Measurements from ENCODE around the gene TMEM229A. TPM values are rescaled to one million over a fixed set of nuclear protein-coding genes. Genes with fewer than 3 reads are reported as not detected.
A peak's percentile ranks its signal among the peaks of the same experiment; 100 is the strongest.
"Not testable (repeated sequence)": the region's sequence is repeated elsewhere in the genome, so short reads cannot be mapped to it uniquely, and the experiment has no call there.

TMEM229A gene
- total RNA-seq, 1 experiment from 2014 or later: not detected

DNA sequence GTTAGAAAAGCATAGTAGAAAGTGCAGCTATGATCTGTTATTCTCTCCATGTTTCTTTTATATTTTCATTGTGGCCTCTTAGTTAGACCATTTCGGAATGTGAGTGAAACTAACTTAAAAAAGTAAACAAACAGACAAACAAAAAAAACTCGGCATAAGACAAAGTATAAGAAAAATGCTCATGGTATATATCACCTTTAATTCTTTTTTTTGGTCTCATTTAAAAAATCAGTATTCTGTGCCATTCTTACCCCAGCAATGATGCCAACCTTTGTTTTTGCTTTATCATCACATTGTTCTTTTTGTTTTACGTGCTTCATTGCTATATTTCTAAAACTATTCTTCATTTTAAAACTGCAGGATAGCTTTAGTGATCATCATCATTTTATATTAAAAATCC lies 2.8 kb upstream of the TMEM229A start:
- DNase-seq: no peak
- no peaks in the 10 kb centered on the region for H3K36me3 ChIP-seq
- no peaks in the 10 kb centered on the region for H3K9me3 ChIP-seq
- H3K4me3 ChIP-seq: no peak overlapping the region
- H3K27me3 ChIP-seq: peaks cover 4% of the 10 kb centered on the region

DNA sequence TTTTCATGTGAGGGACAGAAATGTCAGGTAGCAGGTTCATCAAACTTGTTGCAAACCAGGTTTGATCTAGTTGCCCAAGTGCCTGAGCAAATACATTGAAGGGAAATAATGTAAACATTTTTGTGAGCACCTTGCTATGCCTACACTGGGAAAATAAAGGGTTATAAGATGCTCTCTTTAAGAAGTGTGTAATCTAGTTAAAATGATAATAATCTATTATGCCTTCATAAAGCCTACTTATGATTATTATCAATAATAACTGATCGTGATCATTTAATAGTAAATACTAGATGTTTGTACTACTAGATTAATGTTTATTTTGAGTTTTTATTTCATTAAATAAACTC lies 1.9 kb upstream of the TMEM229A start:
- H3K4me3 ChIP-seq: no peak overlapping the region
- H3K9me3 ChIP-seq: no peaks in the 10 kb centered on the region
- DNase-seq: no peak
- no peaks in the 10 kb centered on the region for H3K36me3 ChIP-seq
- peaks cover 4% of the 10 kb centered on the region for H3K27me3 ChIP-seq

DNA sequence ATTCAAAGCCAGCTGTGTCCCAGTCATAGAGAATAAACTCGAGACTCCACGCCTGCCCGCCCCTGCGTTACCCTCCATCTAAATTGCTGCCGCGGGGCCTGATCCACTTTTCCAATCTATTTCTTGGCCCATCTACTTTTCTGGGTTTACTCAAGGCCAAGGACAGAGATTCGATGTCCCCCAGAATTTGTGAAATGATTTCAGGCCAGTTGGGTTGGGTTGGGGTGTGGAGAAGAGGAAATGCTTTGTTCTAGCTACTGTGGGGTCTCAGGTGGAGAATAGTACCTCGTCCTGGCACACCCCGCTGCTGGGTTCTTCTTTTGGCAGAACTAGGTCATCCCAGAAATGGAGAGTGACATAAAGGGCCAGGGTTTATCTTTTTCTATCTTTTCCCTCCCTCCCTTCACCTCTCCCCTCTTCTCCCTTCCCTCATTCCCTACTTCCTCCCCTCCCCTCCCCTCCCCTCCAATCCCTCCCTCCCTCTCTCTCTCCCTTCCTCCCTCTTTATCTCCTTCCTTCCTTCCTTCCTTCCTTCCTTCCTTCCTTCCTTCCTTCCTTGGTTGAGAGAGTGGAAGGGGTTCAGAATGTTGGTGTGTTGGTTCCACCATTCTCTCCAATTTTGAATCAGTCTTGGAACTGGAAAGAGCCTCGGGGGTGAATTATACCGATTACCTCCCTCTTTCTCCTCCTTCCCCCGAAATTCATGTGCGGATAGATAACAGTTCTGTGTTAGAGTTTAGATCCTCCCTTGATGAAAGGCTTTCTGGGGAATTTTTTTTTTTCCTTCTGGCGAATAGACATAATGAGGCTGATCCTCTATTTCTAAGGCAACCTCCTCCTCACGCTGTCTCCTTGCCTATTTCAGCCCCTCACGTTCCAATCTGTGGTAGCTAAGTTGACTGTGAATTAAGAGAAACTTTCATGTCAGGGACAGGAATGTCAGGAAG lies 1.2 kb upstream of the TMEM229A start:
- no peak for DNase-seq
- Histone ChIP-seq H3K36me3 (no peaks in the 10 kb centered on the region), H3K4me3 (no peak overlapping the region), H3K27me3 (peaks cover 4% of the 10 kb centered on the region), H3K9me3 (no peaks in the 10 kb centered on the region)

DNA sequence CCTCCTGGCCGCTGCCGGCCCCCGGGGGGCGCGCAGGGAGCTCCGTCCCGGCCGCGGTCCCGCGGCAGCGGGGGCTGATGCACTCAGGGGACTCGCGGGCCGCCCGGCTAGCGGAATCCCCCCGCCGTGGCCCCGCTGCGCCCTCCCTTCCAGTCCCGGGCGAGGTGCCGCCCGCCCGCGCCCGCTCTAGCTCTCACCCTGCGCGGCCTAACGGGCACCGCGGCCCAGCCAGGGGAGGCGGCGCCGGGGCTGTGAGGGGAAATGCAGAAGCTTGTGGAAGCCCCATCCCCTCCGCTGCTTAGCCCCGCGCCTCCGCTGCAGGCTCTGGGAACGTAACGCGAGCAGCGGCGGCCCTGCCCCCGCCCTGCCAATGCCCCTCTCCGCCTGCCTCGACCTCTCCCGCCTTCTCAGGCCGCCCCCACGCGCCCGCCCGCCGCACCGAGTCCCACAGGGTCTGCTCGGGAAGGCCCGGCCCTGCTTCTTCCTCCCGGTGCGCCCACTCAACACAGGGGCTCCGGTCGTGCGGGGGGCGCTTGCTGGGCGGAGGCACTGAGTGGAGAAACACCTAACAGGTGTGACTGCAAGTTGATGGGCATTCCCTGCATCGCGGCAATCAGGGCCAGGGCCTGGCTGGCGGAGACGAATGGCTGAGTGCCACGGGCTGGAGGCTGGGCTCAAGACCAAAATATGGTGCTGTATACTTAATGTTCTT lies 384 bp upstream of the TMEM229A start:
- no peaks in the 10 kb centered on the region for H3K9me3 ChIP-seq
- peak; percentile 41 for DNase-seq
- peak overlapping the region; percentile 31 for H3K4me3 ChIP-seq
- peaks cover 4% of the 10 kb centered on the region for H3K27me3 ChIP-seq
- no peaks in the 10 kb centered on the region for H3K36me3 ChIP-seq

GRCh38 chr7:124031919-124032318 lies 948 bp downstream of the TMEM229A start:
- Histone ChIP-seq H3K9me3 (no peaks in the 10 kb centered on the region), H3K36me3 (no peaks in the 10 kb centered on the region), H3K27me3 (peaks cover 4% of the 10 kb centered on the region), H3K4me3 (no peak overlapping the region; the same call in 1 of the 2 replicates)
- no peak for DNase-seq

GRCh38 chr7:124031406-124031805 lies 1.5 kb downstream of the TMEM229A start:
- DNase-seq: no peak
- no peak overlapping the region for H3K4me3 ChIP-seq

GRCh38 chr7:124030964-124031363 lies 1.9 kb downstream of the TMEM229A start:
- Histone ChIP-seq H3K9me3 (no peaks in the 10 kb centered on the region), H3K27me3 (peaks cover 4% of the 10 kb centered on the region), H3K4me3 (no peak overlapping the region), H3K36me3 (no peaks in the 10 kb centered on the region)
- no peak for DNase-seq

More at GRCh38 chr7:124031406-124031805, 1.5 kb downstream of the TMEM229A start:
- Histone ChIP-seq H3K36me3 (no peaks in the 10 kb centered on the region), H3K9me3 (no peaks in the 10 kb centered on the region), H3K27me3 (peaks cover 4% of the 10 kb centered on the region)

DNA sequence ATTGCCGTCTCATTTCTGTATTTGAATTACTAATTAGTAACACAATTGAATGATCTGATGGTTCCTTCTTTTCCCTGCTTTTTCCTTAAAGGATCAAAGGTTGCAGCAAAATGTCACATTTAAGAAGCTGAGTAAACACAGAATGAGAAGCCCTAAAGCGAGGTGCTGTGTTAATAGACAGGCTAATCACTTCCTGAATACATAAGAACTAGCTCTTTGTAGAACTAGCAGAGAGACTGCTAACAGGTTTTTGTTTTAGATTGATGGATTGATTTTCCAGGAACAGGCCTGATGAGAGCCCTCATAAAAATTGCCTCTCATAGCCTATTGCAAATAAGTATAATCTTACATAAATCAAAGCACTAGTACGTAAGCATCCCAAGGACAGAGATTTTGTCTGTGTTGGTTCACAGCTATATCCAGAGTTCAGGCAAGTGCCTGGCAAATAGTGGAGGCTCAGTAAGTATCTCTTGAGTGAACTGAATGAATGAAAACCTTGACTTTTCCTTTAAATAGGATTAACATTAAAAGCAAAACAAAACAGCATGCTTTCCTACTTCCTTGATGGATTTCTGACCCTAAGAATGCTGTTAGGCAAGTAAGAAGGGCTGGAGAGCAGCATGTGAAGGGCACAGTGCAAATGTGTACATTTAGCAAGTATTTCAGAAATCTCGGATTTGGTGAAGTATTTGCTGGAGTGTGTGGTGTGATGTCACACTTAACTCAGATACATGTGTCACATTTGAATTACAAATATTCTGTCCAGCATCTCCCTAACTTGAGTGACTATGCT lies 3.3 kb downstream of the TMEM229A start:
- Histone ChIP-seq H3K36me3 (no peaks in the 10 kb centered on the region), H3K9me3 (no peaks in the 10 kb centered on the region), H3K4me3 (no peak overlapping the region), H3K27me3 (peaks cover 4% of the 10 kb centered on the region)
- DNase-seq: no peak

DNA sequence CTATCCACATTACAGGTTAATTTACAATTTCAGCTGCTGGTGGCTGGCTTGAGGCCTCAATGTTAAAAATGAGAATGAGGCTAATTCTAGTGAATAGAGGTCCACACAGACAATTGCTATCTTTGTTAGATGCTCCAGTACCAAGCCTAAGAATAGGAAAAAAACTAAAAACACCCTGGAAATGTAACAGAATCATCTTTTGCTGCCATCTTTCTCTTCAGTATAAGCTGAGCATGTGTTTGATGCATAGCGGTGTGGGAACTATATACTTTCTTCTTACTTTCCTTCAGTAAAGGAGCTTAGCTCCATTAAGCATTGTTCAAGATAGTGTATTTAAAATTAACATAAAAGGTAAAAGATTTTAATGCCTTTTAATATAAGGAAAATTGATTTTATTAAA lies 5.6 kb downstream of the TMEM229A start:
- Histone ChIP-seq H3K36me3 (no peaks in the 10 kb centered on the region), H3K4me3 (no peak overlapping the region), H3K27me3 (peaks cover 4% of the 10 kb centered on the region), H3K9me3 (no peaks in the 10 kb centered on the region)
- no peak for DNase-seq

DNA sequence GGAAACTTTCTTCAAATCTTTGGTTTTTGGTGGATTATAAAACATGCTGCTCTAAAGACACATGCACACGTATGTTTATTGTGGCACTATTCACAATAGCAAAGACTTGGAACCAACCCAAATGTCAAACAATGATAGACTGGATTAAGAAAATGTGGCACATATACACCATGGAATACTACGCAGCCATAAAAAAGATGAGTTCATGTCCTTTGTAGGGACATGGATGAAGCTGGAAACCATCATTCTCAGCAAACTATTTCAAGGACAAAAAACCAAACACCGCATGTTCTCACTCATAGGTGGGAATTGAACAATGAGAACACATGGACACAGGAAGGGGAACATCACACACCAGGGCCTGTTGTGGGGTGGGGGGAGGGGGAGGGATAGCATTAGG lies 8.5 kb downstream of the TMEM229A start:
- not testable (repeated sequence) for H3K4me3 ChIP-seq, H3K36me3 ChIP-seq, DNase-seq, H3K9me3 ChIP-seq, H3K27me3 ChIP-seq

- Histone ChIP-seq H3K27me3 (no peaks in the 10 kb centered on the region), H3K4me3 (no peak overlapping the region), H3K9me3 (no peaks in the 10 kb centered on the region), H3K36me3 (no peaks in the 10 kb centered on the region)
- no peak for DNase-seq
Measured at GRCh38 chr7:124022551-124022950, 10.3 kb downstream of the TMEM229A start.

- Histone ChIP-seq H3K27me3 (no peaks in the 10 kb centered on the region), H3K36me3 (no peaks in the 10 kb centered on the region), H3K9me3 (no peaks in the 10 kb centered on the region), H3K4me3 (no peak overlapping the region)
- DNase-seq: no peak
Measured at GRCh38 chr7:124020060-124020459, 12.8 kb downstream of the TMEM229A start.

DNA sequence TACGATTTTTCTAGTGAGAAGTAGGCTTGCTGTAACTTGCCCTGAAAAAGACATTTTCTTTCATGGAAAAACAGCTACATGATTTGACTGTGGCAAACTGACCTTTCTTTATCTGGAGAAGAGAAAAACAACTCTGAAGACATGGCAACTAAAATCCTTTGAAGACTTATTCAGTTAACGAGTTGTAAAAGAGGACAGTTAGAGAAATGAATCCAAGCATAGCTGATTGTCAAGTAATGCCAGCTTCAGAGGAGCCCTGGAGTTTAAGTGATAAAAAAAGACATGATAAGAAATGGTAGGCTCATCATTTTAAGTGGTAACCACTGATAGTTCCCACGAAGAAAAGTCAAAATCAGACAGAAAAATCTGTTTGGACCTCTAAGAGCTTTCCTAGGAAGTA lies 19.6 kb downstream of the TMEM229A start:
- Histone ChIP-seq H3K9me3 (no peaks in the 10 kb centered on the region), H3K36me3 (no peaks in the 10 kb centered on the region), H3K27me3 (no peaks in the 10 kb centered on the region), H3K4me3 (no peak overlapping the region)
- no peak for DNase-seq

- Histone ChIP-seq H3K36me3 (no peaks in the 10 kb centered on the region), H3K4me3 (no peak overlapping the region), H3K9me3 (no peaks in the 10 kb centered on the region), H3K27me3 (no peaks in the 10 kb centered on the region)
- no peak for DNase-seq
Measured at GRCh38 chr7:124012864-124013263, 20.0 kb downstream of the TMEM229A start.

- H3K27me3 ChIP-seq: no peaks in the 10 kb centered on the region
- no peak overlapping the region for H3K4me3 ChIP-seq
Measured at GRCh38 chr7:124009321-124009720, 23.5 kb downstream of the TMEM229A start.

GRCh38 chr7:124008296-124008695 lies 24.6 kb downstream of the TMEM229A start:
- not testable (repeated sequence) for H3K36me3 ChIP-seq, DNase-seq, H3K27me3 ChIP-seq, H3K9me3 ChIP-seq, H3K4me3 ChIP-seq

More at GRCh38 chr7:124009321-124009720, 23.5 kb downstream of the TMEM229A start:
- Histone ChIP-seq H3K9me3 (no peaks in the 10 kb centered on the region), H3K36me3 (no peaks in the 10 kb centered on the region)
- no peak for DNase-seq

DNA sequence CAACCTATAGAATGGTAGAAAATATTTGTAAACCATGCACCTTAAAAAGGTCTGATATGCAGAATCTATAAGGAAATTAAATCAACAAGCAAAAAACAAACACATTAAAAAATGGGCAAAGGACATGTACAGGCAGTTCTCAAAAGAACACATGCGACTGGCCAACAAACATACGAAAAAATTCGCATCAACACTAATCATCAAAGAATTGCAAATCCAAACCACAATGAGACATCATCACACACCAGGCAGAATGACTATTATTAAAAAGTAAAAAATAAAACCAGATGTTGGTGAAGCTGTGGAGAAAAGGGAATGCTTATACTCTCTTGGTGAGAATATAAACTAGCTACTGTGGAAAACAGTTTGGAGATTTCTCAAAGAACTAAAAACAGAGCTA lies 33.2 kb downstream of the TMEM229A start:
- Histone ChIP-seq H3K4me3 (no peak overlapping the region), H3K9me3 (no peaks in the 10 kb centered on the region), H3K36me3 (no peaks in the 10 kb centered on the region), H3K27me3 (no peaks in the 10 kb centered on the region)
- DNase-seq: no peak

Measured in MG63 (cell line).